A673 (cell line): ENCODE data around the gene METTL22. TPM values are rescaled to one million over a fixed set of nuclear protein-coding genes. Genes with fewer than 3 reads are reported as not detected.
A peak's percentile ranks its signal among the peaks of the same experiment; 100 is the strongest.

ENCODE experiments used
- BruUV-seq: library from RNA; stranded (reverse); fragments of 400-500 nt; replicated peaks from 2 replicates; lab custom pipeline; 2021; lab: Mats Ljungman, UMichigan
- CTCF ChIA-PET: fragments of 300-600 bp; sonication (Branson Sonifier 250); formaldehyde crosslinking; loops from one replicate; lab custom pipeline; 2022; ENCODE audit warnings: antibody characterized with exemption; lab: Charles Lee
- POLR2A ChIA-PET: fragments of 300-600 bp; sonication (Branson Sonifier 250); formaldehyde crosslinking; loops from one replicate; lab custom pipeline; 2022; ENCODE audit warnings: antibody characterized with exemption; ENCODE audit not compliant: low non-redundant PET; lab: Charles Lee
- DNase-seq: peaks from one replicate; pipeline ENCODE4 v3.0.0-alpha.2; 2015; ENCODE audit warnings: low spot score
- H3K27ac ChIP-seq: fragments of 200-600 bp; sonication (generic); 2 replicates; pipeline ENCODE4 v1.5.1; 2016; ENCODE audit warnings: mixed run types, low read depth, mild to moderate bottlenecking, mixed read lengths, antibody characterized with exemption, low read length; ENCODE audit not compliant: poor library complexity, severe bottlenecking
- H3K27me3 ChIP-seq: fragments of 200-600 bp; sonication (generic); replicated peaks from 2 replicates; pipeline ENCODE4 v1.6.1; 2017; ENCODE audit warnings: mixed run types, low read depth, mild to moderate bottlenecking, mixed read lengths, antibody characterized with exemption, low read length; ENCODE audit not compliant: insufficient read depth, poor library complexity
- H3K36me3 ChIP-seq: fragments of 200-600 bp; sonication (generic); 2 replicates; pipeline ENCODE4 v1.6.1; 2016; ENCODE audit warnings: mixed run types, mild to moderate bottlenecking, mixed read lengths, antibody characterized with exemption, low read length; ENCODE audit not compliant: insufficient read depth, poor library complexity, severe bottlenecking
- H3K4me1 ChIP-seq: fragments of 200-600 bp; sonication (generic); 2 replicates; pipeline ENCODE4 v1.6.1; 2017; ENCODE audit warnings: mixed run types, mild to moderate bottlenecking, mixed read lengths, antibody characterized with exemption, low read length; ENCODE audit not compliant: insufficient read depth, poor library complexity, severe bottlenecking
- H3K4me3 ChIP-seq: fragments of 200-600 bp; sonication (generic); 2 replicates; pipeline ENCODE4 v1.5.1; 2016; ENCODE audit warnings: low read depth, mixed run types, mild to moderate bottlenecking, mixed read lengths, low read length; ENCODE audit not compliant: poor library complexity, severe bottlenecking
- H3K9me3 ChIP-seq: fragments of 200-600 bp; sonication (generic); 2 replicates; pipeline ENCODE4 v1.6.1; 2016; ENCODE audit warnings: mixed run types, low read depth, mild to moderate bottlenecking, mixed read lengths, antibody characterized with exemption, low read length; ENCODE audit not compliant: poor library complexity, severe bottlenecking
- CTCF ChIP-seq: fragments of 300-800, 200-600 bp; sonication (generic); conservative IDR thresholded peaks from 2 replicates; pipeline ENCODE4 v1.5.1; 2017; ENCODE audit warnings: low read depth, mild to moderate bottlenecking, antibody characterized with exemption, low read length, moderate library complexity, mixed read lengths
- EZH2 ChIP-seq: fragments of 200-600 bp; sonication (generic); IDR thresholded peaks from 2 replicates; pipeline ENCODE4 v1.6.1; 2017; ENCODE audit warnings: borderline replicate concordance, low read depth, mild to moderate bottlenecking, mixed read lengths, antibody characterized with exemption, low read length; ENCODE audit not compliant: poor library complexity, severe bottlenecking
- intact Hi-C: fragments of 100-400 bp; cut with micrococcal nuclease; formaldehyde crosslinking; loops from one replicate; pipeline ENCODE4 v1.10.0; 2022; ENCODE audit not compliant: unreplicated experiment
- total RNA-seq: library from RNA; stranded (reverse); gene quantifications from 2 replicates; pipeline ENCODE4 v1.2.3, GENCODE V29; 2021

METTL22 gene
- total RNA-seq, 1 experiment from 2014 or later = 91.2 TPM

GRCh38 chr16:8625491-8626087 lies 4.1 kb downstream of the METTL22 start:
- peaks cover 62% of the 10 kb centered on the region for H3K36me3 ChIP-seq
- no peaks in the 10 kb centered on the region for H3K27me3 ChIP-seq
- CTCF ChIA-PET = no interaction called here
- no peaks in the 10 kb centered on the region for H3K9me3 ChIP-seq
- H3K27ac ChIP-seq = no peak overlapping the region
- no TSS peak for BruUV-seq
- no peak for DNase-seq
- POLR2A ChIA-PET = no interaction called here
- intact Hi-C loops = no loop called here
- H3K4me1 ChIP-seq = peaks cover 20% of the 10 kb centered on the region
- TF ChIP-seq EZH2 (no peak), CTCF (no peak)
- no peak overlapping the region for H3K4me3 ChIP-seq

DNA sequence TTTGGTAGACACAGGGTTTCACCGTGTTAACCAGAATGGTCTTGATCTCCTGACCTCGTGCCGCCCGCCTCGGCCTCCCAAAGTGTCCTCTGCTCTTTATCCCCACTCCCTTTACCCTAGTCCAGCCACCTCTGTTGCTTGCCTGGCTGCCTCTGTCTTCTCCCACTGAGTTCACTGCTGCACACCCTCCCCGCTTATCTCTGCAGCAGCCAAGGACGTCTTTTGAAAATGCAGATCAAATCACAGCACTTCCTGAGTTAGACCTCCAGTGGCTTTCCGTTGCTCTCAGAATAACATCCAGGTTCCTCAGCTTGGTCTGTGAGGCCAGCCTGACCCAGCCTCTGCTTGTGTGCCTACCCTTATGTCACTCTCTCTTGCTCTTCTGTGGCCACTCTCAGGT lies 5.4 kb downstream of the METTL22 start:
- no peak for DNase-seq
- POLR2A ChIA-PET = no interaction called here
- TF ChIP-seq EZH2 (no peak), CTCF (no peak)
- H3K27me3 ChIP-seq = no peaks in the 10 kb centered on the region
- peaks cover 75% of the 10 kb centered on the region for H3K36me3 ChIP-seq
- peaks cover 20% of the 10 kb centered on the region for H3K4me1 ChIP-seq
- intact Hi-C loops = no loop called here
- CTCF ChIA-PET = interaction anchor here (0.7 kb wide), 1 partner anchor 11 kb away, joined by 4 read pairs; no protein-coding TSS in a partner anchor
- H3K4me3 ChIP-seq = no peak overlapping the region
- H3K9me3 ChIP-seq = no peaks in the 10 kb centered on the region
- peak overlapping the region; percentile 67 for H3K27ac ChIP-seq
- no TSS peak for BruUV-seq

- no peak for DNase-seq
- no peaks in the 10 kb centered on the region for H3K27me3 ChIP-seq
- H3K9me3 ChIP-seq = no peaks in the 10 kb centered on the region
- H3K4me1 ChIP-seq = peaks cover 20% of the 10 kb centered on the region
- intact Hi-C loops = no loop called here
- ChIA-PET POLR2A (no interaction called here), CTCF (no interaction called here)
- H3K36me3 ChIP-seq = peaks cover 80% of the 10 kb centered on the region
- no TSS peak for BruUV-seq
- H3K4me3 ChIP-seq = no peak overlapping the region
- TF ChIP-seq EZH2 = no peak
- H3K27ac ChIP-seq = peak overlapping the region; percentile 67
Measured at GRCh38 chr16:8627456-8627855, 6.0 kb downstream of the METTL22 start.
